CD4-positive, alpha-beta T cell treated with Interleukin-4 for 4 hours (primary cell): Measurements from ENCODE around the gene SCRN2.

Experiments used
- DNase-seq: peaks from one replicate; pipeline ENCODE4 v3.0.0-alpha.2; 2020

The SCRN2 gene

DNA sequence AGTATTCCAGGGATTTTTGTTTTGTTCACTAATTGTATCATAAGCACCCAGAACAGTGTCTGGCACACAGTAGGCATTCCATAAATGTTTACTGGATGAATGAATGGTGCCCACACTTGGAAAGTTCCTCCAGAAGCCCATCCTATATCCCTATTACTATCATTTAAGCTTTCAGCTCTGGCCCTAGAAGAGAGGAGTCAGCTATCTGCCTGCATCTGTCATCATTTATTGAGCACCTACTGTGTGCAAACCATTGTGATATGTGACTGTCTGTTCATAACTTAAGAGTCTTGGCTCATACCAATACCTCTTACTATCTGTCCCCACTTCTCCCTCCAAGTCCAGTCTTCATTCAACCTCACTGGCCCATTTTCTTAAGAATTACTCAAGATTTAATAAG, 30.0 kb upstream of the SCRN2 start:
- no peak for DNase-seq

- DNase-seq, result no peak
Observed at GRCh38 chr17:47870056-47870455, 29.0 kb upstream of the SCRN2 start.

- DNase-seq, result no peak
Observed at GRCh38 chr17:47869114-47869513, 28.0 kb upstream of the SCRN2 start.

DNA sequence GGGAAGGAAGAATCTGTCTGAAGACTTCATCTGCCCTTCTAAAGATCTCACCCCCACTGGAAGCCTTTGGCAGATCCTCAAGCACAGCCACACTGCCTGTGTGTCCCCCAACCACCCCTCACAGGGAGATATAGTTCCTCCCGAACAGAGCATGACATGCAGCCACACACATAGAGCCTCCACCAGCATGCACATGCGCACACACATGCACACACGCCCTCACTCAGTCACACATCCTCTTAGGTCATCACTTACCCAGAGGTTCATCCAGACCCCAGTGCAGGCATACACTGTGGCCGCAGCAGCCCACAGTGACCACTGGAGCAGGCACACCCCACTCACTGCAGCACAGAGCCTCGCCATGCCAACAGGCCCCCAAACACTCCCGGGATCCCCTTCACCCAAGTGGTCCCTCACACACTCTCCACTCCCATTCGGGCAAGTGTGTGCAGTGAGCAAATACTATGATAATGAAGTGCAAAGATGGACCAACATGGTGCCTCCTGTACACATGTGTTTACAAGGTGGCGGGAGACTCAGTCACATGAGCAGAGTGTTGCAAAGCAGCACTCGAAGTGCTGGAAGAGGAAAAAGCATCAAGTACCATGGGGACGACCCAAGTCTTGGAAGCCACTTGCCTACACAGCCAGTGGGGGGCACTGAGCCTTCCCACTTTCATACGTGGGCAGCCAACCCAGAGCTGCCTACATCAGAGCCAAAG, 26.9 kb upstream of the SCRN2 start:
- no peak for DNase-seq

- DNase-seq, result no peak
Observed at GRCh38 chr17:47866941-47867340, 25.9 kb upstream of the SCRN2 start.

GRCh38 chr17:47864791-47865216, 23.7 kb upstream of the SCRN2 start:
- DNase-seq, result no peak

- no peak for DNase-seq
Observed at GRCh38 chr17:47862621-47863440, 21.8 kb upstream of the SCRN2 start.

DNA sequence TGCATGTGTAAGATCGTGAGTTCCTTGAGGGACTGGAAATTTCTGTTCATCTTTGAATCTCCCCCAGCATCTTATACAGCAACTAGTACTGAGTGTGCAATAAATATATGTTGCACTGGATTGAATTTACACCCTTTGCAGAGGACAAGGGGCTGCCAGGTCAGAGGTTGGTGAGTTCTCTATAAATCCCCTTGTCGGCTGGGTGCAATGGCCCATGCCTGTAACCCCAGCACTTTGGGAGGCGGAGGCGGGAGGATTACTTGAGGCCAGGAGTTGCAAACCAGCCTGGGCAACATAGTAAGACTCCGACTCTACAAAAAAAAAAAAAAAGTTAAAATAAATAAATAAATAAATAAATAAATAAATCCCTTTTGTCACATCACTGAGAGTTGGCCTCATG, 19.3 kb upstream of the SCRN2 start:
- DNase-seq, result no peak

GRCh38 chr17:47857551-47858455, 16.7 kb upstream of the SCRN2 start:
- no peak for DNase-seq

DNA sequence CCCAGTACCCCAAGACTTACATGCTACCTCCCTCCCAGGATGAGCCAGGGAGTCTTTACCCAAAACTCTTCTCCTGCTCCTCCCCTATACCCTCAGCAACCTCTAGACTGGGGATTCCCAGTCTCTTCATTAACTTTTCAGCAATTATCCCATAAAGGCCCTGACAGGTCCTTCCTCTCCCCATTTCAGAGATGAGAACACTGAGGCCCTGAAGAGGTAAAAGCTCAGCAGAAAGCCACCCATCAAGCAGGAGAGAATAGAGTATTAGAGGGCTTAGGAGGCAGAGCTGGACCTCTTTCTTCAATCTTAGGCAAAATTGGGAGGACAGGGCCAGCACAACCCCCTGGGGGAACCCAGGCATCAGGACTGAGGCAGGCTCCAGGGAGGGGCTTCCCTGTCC, 15.8 kb upstream of the SCRN2 start:
- DNase-seq, result no peak

- no peak for DNase-seq
Observed at GRCh38 chr17:47855737-47856136, 14.7 kb upstream of the SCRN2 start.

DNA sequence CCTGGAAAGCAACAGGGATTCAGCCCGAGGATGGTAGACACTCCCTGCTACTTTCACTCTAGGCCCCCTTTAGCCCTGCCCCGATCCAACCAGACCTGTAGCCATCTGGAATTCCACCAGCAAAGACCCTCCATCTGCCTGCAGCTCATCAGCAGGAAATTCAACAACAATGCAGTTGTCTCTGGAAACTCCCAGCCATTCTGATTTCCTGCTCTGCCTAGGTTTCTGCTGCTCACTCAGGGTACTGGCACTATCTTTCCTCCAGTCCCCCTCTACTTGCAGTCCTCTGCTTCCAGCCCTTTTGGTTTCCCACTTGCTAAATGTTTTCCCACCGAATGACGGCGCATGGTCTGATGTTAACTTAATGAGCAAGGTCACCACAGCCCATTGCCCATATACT, 12.5 kb upstream of the SCRN2 start:
- no peak for DNase-seq

DNA sequence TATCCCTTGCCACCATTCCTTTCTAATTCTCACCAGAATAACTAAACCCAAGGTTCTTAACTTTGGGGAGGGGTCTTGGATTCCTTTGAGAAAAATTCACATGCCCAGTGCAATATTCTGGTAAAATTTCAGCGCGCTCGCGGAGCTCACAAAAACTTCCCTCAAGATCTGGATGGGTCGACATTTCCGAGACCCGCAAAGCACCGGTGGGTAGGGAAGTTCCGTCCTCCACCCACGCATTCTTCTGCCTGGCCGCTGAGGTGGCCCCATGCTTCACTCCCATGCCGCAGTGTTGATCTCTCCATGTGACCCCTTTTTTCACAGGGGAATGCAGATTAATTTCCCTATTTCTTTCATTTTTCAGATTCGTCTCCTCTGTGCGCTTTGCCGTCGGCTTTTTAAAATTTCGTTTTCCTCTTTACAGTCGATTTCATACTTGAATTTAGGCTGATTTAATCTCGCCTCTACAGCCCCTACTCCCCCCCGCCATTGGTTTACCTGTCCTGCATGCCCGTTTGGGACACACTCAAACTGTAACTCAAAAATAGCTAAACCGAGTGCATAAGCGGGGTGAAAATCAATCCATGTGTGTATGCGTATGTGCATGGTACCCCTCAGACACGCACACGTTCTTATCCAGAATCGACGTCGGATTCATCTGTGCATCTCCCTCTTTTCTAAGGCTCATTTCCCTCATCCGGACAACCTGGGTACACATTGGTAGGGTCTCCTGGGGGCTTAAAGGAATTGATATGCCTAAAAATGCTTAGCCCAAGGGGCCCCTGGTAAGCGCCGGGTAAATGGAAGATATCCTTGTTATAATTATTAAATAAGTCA, 11.3 kb upstream of the SCRN2 start:
- DNase-seq, result no peak

DNA sequence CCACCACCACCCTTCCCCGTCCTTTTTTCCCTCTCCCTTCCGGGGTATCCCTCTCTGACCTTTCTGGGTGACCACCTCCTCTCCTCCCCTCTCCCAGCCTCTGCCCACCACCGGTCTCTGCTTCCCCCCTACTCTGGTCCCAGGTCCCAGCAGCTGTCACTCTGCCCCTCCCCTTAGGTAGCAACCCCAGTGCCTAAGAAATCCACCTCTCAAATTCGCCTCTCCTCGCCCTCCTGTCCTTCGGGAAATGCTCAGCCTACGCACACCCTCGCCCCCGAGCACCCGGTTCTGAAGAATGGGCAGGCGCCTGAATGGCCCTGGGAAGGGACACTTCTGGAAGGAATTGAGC, 10.7 kb upstream of the SCRN2 start:
- no peak for DNase-seq

- peak; percentile 63 for DNase-seq
Observed at GRCh38 chr17:47850692-47851573, 9.9 kb upstream of the SCRN2 start, which contains the start of gene SP6. Gene SP6 (minus strand): TSS chr17:47851163. CDS start chr17:47848429, 2,734 bp downstream.

- DNase-seq, result no peak
Observed at GRCh38 chr17:47850373-47850691, 9.3 kb upstream of the SCRN2 start.

- DNase-seq, result no peak
Observed at GRCh38 chr17:47848198-47848513, 7.1 kb upstream of the SCRN2 start.

DNA sequence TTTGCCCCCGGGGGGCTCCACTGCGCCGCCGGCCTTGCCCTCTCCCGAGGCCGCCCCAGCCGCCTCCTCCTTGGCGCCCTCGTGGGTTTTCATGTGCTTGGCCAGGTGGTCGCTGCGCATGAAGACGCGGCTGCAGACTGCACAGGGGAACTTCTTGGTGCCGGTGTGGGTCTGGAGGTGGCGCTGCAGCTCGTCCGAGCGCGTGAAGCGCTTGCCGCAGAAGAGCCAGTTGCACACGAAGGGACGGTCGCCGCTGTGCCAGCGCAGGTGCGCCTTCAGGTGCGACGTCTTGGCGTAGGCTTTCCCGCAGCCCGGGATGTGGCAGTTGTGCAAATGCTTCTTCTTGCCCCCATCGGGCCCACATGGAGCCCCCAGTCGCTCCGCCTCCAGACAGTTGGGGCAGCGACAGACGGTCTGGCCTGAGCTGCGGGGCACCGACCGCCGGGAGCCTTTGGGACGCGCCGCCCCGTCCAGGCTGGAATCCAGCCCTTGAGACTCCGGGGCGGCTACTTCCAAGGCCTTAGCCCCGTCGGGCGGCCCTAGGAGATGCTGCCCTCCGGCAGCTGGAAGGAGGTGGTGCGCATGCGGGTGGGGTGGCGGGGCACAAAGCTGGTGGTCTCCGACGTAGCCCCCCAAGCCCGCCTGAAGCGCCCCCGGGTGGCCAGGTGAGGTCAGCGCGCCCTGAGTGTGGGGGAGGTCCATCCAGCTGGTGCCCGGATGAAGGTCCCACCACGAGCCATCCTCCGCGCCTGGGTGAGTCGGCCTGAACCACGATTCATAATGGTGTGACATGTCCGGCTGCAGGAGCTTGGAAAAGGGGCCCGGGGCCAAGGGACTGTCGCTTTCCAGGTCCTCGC, 6.5 kb upstream of the SCRN2 start:
- peak; percentile 8 for DNase-seq

DNA sequence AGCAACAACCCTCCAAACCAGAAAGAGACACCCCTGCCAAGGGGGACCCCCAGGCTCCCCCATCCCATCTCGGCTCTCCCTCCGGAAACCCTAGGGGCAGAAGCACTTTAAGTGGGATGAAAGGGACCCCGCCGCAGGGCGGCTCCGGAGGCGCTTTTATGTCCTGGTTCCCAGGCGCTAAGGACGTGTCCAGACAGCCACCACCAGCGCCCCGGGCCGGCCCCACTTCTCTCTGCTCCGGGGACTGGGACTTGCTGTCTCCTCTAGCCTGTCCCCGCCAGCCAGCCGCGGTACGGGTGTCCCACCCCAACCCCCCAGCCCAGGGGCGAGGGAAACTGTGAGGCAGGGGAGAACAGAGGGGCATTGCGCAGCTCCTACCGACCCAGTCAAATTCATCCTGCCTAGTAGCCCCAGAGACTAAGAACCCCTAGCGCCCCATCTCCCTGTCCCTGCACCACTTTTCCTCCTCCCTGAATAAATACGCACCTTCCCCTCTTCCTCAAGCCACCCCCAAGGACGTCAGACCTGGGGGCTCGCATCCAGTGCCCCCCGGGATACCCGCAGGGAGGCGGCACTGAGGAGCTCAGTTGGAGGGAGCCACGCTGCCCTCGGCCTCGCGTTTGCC, 5.8 kb upstream of the SCRN2 start:
- no peak for DNase-seq

GRCh38 chr17:47845716-47846075, 4.6 kb upstream of the SCRN2 start:
- DNase-seq, result no peak
